Superior temporal gyrus (tissue), 1 donor: ENCODE data around the gene LKAAEAR1.
"Not testable (repeated sequence)": the region's sequence is repeated elsewhere in the genome, so short reads cannot be mapped to it uniquely, and the experiment has no call there.

Experiments used
- DNase-seq: peaks from one replicate; pipeline ENCODE4 v3.0.0-alpha.2; 2016; ENCODE audit errors: extremely low spot score

The LKAAEAR1 gene, protein sequence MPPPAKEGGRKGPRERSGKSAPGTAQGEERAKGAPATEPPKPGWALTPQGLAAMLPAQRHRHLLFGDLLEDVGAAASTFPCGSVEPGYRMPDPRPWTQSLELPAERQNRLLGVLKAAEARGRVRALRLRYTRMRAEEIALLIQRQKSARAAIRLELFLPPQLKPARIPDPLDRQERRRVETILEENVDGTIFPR

DNA sequence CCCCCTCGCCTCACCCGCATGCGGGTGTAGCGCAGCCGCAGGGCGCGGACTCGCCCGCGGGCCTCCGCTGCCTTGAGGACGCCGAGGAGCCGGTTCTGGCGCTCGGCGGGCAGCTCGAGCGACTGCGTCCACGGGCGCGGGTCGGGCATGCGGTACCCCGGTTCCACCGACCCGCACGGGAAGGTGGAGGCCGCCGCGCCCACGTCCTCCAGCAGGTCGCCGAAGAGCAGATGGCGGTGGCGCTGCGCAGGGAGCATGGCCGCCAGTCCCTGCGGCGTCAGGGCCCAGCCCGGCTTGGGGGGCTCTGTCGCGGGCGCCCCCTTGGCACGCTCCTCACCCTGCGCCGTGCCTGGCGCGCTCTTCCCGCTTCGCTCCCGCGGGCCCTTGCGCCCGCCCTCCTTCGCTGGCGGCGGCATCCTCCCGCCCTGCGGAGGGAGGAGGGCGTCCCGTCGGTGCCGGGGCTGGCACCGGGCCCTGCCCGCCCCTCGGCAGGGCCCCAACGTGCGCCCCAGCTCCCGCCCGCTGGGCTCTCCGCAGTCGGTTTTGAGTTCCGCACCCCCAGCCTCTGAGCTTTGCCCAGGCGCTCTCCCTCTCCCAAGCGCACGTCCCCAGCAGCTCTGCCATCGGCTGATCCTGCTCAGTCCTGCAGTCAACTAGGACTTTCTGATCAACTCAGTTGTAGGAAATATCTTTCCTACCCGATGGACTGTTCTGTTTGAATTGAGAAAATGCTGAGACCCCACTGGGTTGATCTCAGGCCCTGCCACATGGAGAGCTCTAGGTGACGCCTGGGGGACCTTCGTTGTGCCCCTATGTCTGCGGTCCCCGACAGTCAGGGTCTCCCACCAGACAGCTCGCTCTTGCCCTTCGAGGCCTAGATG, at the start of gene LKAAEAR1:
LKAAEAR1 (minus strand) TSS at position 595 of the 881 bp plus-strand sequence; CDS start at position 416, 179 bp downstream.
- DNase-seq, result no peak

DNA sequence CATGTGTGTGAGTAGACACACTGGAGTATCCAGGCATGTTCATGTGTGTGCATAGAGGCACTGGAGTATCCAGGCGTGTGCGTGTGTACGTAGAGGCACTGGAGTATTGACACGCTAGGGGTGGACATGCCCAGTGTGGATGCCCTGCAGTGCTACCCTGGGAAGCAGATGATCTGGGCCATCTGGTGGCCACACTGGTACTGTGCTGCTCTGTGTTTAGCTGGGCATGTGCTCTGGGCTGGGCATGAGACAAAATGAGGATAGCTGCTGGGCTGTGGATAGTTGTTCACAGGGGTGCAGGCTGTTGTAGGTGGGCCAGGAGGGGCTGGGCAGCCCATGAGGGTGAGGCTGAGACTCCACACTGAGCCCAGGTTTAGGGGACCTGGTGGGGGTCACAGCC, 47.2 kb upstream of the LKAAEAR1 start:
- DNase-seq, result no peak

DNA sequence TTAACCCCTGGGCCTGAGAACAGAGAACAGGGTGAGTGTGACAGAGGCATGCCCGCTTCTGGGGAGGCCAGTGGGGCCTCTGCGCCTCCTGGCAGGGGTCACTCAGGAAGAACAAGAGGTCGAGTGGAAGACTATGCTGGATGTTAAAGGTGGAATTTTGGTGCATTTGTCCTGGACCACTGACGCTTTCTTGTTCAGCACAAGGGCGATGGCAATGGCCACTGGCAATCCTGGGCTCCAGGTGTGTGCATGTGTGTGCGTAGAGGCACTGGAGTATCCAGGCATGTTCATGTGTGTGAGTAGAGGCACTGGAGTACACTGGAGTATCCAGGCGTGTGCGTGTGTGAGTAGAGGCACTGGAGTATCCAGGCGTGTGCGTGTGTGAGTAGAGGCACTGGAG, 46.7 kb upstream of the LKAAEAR1 start:
- DNase-seq, result no peak

DNA sequence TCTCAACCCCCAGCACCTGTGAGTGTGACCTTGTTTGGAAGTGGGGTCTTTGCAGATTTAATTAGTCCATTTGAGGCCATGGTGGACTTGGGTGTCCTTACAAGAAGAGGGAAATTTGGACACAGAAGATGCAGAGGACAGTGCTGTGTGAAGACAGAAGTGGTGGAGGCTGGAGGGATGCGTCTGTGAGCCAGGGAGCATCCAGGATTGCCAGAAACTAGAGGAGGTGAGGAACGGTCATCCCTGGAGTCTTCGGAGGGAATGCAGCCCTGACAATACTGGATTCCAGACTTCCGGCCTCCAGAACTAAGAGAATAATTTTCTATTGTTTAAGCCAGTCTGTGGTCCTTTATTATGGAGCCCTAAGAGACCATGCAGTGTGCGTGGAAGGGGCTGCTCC, 46.1 kb upstream of the LKAAEAR1 start:
- no peak for DNase-seq

DNA sequence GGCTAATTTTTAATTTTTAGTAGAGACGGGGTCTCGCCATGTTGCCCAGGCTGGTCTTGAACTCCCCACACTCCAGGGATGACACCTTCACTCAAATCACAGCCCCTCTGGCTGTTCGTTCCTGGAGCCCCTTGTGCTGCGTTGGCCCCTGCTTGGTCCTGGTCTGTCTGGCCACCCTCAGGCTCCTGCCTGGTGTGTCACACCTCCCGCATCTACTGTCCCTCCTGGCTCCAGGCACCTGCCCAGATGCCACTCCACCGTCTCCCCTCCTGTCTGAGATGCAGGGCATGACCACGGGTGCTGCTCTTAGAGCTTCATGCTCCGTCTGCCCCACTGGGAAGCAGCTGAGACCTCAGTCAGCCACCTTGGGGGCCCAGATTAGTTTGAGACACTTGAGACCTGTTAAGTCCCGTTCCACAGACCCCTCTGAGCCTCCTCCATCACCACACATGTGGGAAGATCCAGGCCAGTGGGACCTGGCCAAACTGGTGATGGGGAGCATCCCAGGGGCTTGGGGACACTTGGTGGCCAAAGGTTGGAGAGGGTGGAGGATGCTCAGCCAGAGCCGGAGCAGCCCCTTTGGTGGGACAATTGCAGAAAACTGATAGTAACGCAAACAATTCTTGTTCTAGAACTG, 45.1 kb upstream of the LKAAEAR1 start:
- DNase-seq, result no peak

DNA sequence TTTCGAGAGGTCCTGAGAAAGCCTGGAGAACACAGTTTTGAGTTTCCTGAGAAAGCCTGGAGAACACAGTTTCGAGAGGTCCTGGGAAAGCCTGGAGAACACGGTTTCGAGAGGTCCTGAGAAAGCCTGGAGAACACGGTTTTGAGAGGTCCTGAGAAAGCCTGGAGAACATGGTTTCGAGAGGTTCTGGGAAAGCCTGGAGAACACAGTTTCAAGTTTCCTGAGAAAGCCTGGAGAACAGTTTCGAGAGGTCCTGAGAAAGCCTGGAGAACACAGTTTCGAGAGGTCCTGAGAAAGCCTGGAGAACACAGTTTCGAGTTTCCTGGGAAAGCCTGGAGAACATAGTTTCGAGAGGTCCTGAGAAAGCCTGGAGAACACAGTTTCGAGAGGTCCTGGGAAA, 39.3 kb upstream of the LKAAEAR1 start:
- not testable (repeated sequence) for DNase-seq

DNA sequence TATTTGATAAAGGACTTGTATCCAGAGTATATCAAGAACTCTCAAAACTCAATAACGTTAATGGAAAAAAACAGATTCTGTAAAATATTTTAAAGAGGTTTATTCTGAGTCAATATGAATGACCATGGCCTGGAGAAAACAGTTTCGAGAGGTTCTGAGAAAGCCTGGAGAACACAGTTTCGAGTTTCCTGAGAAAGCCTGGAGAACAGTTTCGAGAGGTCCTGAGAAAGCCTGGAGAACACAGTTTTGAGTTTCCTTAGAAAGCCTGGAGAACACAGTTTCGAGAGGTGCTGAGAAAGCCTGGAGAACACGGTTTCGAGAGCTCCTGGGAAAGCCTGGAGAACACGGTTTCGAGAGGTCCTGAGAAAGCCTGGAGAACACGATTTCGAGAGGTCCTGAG, 38.7 kb upstream of the LKAAEAR1 start:
- not testable (repeated sequence) for DNase-seq

DNA sequence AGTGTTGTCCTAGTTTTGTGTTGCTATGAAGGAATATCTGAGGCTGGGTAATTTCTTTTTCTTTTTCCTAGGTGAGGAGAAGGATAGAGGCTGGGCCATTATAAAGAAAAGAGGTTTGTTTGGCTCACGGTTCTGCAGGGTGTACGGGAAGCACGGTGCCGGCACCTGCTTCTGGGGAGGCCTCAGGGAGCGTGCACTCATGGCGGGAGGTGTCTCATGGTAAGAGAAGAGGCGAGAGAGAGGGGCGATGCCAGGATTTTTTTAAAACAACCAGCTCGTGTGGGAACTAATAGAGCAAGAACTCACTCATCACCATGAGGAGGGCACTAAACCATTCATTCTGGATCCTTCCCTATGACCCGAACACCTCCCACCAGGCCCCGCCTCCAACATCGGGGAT, 37.4 kb upstream of the LKAAEAR1 start:
- DNase-seq, result no peak

DNA sequence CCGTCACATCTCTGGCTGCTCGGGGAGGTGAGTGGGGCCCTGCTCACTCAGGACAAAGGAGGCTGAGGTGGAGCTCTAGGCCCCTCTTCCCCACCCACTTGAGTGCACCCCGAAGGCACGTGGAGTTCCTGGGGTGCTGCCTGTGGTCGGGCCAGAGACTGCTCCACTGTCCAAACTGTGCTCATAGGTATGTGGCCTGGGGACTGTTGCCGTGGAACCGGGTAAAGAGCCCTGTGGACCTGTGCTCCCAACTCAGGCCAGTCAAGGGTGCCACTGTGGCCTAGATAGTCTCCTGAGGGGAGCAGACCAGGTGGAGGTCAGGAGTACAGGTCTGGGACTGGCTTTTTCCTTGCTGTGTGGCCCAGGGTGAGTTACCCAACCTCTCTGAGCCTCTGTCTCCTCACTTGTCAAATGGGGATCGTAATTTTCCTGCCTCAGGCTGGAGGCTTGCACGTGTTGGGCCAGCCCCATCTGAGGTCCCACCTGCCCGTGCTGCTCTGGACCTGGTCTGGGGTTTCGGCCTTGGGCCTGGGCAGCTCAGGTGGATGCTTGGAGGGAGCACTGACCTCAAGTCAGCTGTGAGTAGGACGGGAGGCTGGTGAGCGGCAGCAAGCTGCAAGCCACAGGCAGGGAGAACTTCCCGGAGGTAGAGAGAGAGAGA, 35.6 kb upstream of the LKAAEAR1 start:
- DNase-seq, result no peak

DNA sequence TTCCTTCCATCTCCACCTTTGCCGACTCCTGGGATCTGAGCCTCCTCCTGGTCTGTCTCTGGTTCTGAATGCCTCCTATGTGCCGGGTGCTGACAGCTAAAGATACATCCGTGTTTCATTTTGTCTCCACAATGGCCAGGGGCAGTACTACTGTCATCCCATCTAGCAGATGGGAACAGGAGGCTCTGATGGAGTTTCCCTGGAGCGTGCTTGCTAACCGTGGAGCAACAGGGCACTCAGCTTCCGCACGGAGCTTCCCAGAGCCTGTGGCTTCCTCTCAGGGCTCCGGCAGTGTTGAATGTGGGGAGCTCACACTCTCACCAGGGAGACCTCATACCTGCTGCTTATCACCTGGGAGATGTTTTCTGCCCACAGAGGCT, 35.1 kb upstream of the LKAAEAR1 start:
- DNase-seq, result no peak

DNA sequence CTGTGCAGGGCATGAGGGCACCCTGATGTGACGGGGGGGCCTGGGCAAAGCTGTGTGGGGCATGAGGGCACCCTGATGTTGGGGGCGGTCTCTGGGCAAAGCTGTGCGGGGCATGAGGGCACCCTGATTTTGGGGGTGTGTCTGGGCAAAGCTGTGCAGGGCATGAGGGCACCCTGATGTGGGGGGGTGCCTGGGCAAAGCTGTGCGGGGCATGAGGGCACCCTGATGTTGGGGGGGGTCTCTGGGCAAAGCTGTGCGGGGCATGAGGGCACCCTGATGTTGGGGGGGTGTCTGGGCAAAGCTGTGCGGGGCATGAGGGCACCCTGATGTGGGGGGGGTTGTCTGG, 33.2 kb upstream of the LKAAEAR1 start:
- DNase-seq, result not testable (repeated sequence)

DNA sequence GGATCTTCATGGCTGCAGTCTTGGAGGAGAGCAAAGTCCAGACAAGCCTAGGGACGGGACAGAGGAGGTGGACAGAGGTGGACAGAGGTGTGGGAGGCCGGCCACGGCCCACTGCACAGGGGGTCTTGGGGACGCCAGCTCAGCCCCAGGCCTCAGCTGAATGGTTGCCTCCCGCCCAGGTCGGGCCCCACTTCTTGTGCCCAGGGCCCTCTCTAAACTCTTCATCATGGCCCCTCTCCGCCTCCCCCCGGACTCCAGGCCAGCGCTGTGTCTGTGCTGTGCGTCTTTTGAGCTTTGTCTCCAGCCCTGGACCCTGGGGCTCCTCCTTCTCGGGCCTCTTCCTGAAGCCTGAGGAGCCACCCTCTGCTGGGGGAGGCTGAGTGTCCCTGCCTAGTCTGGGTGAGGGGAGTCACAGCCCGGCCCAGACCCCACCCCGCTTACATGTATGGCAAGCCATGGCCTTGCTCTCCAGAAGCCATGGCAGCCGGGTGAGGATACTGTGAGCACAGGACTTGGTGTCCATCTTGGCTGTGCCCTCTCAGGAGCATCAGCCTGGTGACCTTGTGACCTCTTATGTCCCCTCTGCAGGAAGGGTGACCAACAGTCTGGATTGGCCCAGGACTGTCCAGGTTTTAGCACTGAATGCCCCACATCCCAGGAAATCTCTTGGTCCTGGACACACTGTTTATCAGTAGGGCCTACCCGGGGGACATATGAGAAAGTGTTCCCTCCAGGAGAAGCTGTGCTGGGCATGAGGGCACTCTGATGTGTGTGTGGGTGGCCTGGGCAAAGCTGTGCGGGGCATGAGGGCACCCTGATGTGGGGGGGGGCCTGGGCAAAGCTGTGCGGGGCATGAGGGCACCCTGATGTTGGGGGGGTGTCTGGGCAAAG, 32.6 kb upstream of the LKAAEAR1 start:
- no peak for DNase-seq

DNA sequence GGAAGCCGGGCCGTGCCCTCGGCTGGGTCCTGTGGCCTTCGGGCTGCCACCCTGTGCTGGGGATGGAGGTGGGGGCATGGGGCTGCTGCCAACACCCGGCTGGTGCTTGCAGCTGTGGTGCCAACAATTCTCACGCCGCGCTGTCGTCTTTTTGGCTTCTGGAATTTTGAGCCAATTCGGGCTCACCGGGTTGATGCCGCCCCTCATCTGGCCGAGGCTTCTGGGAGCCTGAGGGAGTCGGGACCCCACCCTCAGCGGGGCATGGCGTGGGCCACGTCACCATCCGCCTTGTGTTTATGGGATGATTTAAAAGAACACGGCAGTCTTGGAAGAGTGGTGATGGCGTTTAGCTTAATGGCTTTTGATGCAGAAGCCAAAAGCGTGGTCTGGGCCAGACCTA, 31.8 kb upstream of the LKAAEAR1 start:
- DNase-seq, result no peak

DNA sequence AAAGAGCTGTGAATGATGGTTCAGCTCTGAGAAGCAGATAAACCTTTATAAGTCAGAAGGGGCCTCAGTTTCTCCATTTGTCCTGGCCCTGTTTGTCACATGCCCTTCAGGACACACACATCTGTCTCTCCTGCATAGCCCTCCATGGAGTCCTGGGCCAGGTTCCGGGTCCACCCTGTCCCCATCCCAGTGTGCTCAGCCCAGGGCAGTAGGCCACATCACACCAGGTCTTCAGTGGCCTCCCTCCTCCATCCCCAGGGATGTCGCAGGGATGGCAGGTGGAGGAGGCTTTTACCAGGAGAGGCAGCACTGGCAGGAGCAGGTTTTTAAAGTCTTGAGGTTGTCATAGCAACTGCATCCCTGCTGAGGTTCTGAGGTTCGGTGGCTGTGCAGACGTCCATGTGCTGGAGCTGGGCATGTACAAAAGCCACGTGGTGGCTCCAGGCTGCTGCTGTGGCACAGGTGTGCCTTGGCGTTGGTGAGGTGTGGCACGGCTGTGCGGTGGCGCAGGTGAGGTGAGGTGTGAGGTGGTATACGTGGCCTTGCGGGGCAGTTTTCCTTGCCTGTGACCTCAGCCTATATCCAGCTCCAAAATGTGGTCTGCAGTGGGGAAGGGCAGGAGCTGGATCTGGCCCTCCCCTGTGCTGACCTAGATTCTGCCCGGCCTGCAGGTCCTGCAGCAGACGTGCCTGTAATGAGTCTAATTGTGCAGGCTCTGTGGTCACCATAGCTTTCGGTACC, 31.1 kb upstream of the LKAAEAR1 start:
- DNase-seq, result peak; percentile 47

DNA sequence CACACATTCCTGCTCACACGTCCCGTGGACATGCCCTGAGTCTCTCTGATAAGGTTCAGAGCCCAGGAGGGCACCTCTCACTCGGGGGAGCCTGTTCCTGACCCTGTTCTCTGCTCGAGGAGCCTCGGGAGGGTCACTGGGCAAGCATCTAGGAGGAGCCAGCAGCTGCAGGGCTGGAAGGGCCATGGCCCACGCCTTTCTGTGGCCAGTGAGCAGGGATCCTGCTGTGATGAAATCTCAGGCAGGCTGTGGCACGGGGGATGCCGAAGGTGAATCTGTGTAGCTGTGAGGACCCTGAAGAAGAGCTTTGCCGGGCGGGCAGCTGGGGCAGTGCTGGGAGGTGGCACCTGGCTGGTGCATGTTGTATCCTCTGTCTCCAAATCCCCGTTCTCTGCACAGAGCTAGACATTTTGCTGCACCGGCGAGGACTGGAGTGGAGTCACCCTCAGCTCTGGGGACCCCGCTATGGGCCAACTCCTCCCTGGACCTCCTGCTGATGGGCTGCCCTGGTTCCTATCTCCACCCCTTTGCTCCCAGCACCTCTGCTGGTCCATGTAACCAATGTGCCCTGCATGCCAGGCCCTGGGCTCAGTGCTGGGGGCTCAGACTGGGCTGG, 30.3 kb upstream of the LKAAEAR1 start:
- DNase-seq, result no peak

DNA sequence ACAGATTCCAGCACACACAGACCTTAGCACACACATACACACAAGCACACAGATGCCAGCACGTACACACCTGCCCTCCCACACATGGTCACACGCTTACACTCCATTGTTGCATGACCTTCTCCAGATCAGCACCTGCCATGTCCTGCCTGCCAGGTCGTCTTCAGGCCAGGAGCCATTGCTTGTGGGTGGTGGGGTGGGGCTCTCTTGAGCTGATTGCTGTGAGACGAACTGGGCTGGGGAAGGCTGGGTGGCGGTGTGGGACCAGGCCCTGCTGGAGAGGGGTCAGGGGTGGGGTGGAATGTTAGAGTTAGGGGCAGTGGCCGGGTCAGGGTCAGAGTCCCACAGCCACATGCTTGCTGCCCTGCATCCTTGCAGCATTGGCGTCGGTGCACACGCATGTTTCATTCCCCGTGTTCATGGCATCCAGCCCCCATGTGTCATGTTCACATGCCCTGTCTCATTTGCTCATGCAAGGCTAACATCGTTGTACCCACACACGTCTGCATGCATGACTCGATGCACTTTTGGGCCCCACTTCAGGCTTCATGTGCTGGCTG, 29.7 kb upstream of the LKAAEAR1 start:
- DNase-seq, result no peak

DNA sequence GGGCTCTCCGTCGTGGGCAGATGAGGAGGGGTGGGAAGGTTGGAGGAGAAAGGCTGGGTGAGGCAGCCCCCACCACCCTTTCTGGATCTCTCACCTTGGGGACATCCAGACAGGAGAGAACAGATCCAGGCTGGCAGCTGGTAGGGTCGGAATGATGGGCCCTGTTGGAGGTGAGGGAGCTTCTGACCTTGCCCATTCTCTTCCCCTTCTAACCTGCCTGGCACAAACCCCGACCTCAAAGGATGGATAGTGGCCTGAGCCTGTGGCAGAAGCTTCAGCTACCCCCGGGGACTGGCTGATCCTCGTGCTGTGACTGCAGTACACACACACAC, 29.2 kb upstream of the LKAAEAR1 start:
- DNase-seq, result no peak

DNA sequence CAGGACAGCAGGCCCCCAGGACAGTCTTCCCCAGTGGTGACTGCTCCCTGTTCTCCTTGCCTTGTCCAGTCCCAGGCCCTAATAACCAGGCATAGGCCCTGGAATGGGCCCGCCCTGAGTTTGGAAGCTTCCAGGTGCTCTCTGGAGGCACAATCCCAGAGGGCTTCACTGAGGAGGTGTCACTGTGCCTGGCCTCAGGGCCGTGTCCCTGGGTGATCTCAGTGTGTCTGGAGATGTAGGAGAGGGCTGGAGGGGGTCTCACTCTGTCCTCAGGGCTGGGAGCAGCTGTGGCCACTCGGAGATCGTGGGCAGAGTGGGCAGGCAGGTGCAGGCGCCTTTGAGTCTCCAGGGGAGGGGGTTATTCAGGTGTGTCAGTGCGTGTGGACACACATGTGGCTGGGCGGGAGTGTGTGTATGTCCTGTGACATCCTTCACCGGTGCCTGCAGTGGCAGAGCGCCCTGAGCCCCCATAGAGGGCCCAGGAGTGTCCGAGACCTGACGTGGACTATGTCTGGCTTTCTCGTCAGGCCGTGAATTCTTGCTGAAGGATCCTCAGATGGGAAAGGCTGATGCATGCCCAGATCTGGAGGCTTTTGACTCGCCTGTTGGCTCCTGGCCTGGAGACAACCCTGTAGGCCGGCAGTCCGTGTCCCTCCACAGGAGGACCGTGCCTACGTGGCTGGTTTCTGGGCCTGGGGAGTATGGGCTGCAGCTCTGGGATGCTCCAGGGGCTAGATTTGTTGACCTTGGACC, 28.7 kb upstream of the LKAAEAR1 start:
- no peak for DNase-seq
